ENCODE data around the gene PPP1R3G.

PPP1R3G gene

DNA sequence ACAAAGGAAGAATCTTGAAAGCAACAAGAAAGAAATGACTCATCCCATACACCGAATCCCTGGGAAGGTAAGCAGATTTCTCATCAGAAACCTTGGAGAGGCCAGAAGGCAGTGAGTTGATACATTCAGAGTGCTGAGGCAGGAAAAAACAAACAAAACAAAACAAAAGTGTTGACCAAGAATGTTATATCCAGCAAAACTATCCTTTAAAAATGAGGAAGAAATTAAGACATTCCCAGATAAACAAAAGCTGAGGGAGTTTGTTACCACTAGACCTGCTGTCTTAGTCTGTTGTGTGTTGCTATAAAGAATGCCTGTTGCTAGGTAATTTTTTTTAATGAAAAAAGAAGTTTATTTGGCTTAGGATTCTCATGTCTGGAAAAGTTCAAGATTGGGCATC is 33.7 kb upstream of the PPP1R3G start:
- Histone ChIP-seq H3K4me3 (replicated peaks; ENCODE audit: insufficient read depth, low read length) (no peak overlapping the region), H3K27me3 (ENCODE audit: insufficient read depth, poor library complexity, severe bottlenecking) (no peaks in the 10 kb centered on the region), H3K27ac (replicated peaks) (no peak overlapping the region)
- no peak for DNase-seq (ENCODE audit: low read depth in 1 of 2, low spot score in 1 of 2)
- no peak for TF ChIP-seq POLR2AphosphoS5 (IDR thresholded peaks at IDR 0.05; ENCODE audit: low read depth)
- no peak for TF ChIP-seq GABPA (IDR thresholded peaks at IDR 0.05; ENCODE audit: low read depth)
- TF ChIP-seq, protein P1, sequence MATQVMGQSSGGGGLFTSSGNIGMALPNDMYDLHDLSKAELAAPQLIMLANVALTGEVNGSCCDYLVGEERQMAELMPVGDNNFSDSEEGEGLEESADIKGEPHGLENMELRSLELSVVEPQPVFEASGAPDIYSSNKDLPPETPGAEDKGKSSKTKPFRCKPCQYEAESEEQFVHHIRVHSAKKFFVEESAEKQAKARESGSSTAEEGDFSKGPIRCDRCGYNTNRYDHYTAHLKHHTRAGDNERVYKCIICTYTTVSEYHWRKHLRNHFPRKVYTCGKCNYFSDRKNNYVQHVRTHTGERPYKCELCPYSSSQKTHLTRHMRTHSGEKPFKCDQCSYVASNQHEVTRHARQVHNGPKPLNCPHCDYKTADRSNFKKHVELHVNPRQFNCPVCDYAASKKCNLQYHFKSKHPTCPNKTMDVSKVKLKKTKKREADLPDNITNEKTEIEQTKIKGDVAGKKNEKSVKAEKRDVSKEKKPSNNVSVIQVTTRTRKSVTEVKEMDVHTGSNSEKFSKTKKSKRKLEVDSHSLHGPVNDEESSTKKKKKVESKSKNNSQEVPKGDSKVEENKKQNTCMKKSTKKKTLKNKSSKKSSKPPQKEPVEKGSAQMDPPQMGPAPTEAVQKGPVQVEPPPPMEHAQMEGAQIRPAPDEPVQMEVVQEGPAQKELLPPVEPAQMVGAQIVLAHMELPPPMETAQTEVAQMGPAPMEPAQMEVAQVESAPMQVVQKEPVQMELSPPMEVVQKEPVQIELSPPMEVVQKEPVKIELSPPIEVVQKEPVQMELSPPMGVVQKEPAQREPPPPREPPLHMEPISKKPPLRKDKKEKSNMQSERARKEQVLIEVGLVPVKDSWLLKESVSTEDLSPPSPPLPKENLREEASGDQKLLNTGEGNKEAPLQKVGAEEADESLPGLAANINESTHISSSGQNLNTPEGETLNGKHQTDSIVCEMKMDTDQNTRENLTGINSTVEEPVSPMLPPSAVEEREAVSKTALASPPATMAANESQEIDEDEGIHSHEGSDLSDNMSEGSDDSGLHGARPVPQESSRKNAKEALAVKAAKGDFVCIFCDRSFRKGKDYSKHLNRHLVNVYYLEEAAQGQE (IDR thresholded peaks at IDR 0.05; ENCODE audit: insufficient replicate concordance, low read depth) = no peak
- no peak for TF ChIP-seq SPI1 (IDR thresholded peaks at IDR 0.05; ENCODE audit: borderline replicate concordance, low read depth)
- TF ChIP-seq, protein P2, sequence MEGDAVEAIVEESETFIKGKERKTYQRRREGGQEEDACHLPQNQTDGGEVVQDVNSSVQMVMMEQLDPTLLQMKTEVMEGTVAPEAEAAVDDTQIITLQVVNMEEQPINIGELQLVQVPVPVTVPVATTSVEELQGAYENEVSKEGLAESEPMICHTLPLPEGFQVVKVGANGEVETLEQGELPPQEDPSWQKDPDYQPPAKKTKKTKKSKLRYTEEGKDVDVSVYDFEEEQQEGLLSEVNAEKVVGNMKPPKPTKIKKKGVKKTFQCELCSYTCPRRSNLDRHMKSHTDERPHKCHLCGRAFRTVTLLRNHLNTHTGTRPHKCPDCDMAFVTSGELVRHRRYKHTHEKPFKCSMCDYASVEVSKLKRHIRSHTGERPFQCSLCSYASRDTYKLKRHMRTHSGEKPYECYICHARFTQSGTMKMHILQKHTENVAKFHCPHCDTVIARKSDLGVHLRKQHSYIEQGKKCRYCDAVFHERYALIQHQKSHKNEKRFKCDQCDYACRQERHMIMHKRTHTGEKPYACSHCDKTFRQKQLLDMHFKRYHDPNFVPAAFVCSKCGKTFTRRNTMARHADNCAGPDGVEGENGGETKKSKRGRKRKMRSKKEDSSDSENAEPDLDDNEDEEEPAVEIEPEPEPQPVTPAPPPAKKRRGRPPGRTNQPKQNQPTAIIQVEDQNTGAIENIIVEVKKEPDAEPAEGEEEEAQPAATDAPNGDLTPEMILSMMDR (IDR thresholded peaks at IDR 0.05; ENCODE audit: insufficient read depth, low read length) = no peak

DNA sequence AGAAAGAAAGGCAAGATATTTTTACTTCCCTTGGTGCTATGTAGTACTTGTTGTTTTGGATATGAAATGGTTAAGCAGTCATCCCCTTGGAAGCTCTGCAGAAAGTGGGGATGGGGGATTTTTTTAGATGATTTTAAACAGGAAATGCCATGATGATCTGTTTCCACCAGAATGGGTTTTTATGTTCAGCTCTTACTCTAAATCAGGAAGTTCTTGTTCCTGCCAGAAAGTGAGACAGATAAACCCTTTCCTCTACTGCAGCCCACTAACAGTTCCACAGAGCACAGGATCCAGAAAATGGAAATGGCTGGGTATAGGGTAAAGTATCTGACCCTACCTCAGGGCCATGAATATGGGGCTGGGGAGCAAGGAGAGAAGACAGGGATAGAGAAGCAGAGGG is 32.1 kb upstream of the PPP1R3G start:
- H3K27me3 ChIP-seq (ENCODE audit: insufficient read depth, poor library complexity, severe bottlenecking) = no peaks in the 10 kb centered on the region
- TF ChIP-seq POLR2AphosphoS5 (IDR thresholded peaks at IDR 0.05; ENCODE audit: low read depth) = no peak
- no peak for TF ChIP-seq SPI1 (IDR thresholded peaks at IDR 0.05; ENCODE audit: borderline replicate concordance, low read depth)
- TF ChIP-seq, protein P2 (IDR thresholded peaks at IDR 0.05; ENCODE audit: insufficient read depth, low read length) = no peak
- TF ChIP-seq, protein P1 (IDR thresholded peaks at IDR 0.05; ENCODE audit: insufficient replicate concordance, low read depth) = no peak
- no peak for DNase-seq (ENCODE audit: low read depth in 1 of 2, low spot score in 1 of 2)
- no peak overlapping the region for H3K27ac ChIP-seq (replicated peaks)
- H3K4me3 ChIP-seq (replicated peaks; ENCODE audit: insufficient read depth, low read length) = no peak overlapping the region

DNA sequence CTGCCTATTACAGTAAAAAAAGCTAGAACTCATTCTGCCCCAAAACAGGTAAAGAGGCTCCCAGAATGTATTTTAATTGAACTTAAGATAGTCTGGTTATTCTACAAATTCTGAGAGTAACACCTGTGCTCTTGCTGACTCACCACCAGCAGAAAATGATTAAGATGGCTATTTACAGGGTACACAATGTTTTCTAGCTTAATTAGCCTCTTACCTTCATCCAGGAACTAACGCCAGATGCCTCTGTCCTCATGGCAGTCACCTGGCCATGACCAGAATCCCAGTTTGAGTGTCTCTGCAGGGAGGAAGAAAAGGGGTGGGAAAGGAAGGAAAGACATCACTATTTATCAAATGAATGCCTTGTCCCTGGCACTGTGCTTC is 31.3 kb upstream of the PPP1R3G start:
- no peak for DNase-seq (ENCODE audit: low read depth in 1 of 2, low spot score in 1 of 2)
- Histone ChIP-seq H3K27ac (replicated peaks) (no peak overlapping the region), H3K4me3 (replicated peaks; ENCODE audit: insufficient read depth, low read length) (no peak overlapping the region), H3K27me3 (ENCODE audit: insufficient read depth, poor library complexity, severe bottlenecking) (no peaks in the 10 kb centered on the region)
- TF ChIP-seq, protein P2 (IDR thresholded peaks at IDR 0.05; ENCODE audit: insufficient read depth, low read length) = no peak
- TF ChIP-seq, protein P1 (IDR thresholded peaks at IDR 0.05; ENCODE audit: insufficient replicate concordance, low read depth) = no peak
- TF ChIP-seq POLR2AphosphoS5 (IDR thresholded peaks at IDR 0.05; ENCODE audit: low read depth) (no peak), SPI1 (IDR thresholded peaks at IDR 0.05; ENCODE audit: borderline replicate concordance, low read depth) (no peak), GABPA (IDR thresholded peaks at IDR 0.05; ENCODE audit: low read depth) (no peak)

All from HL-60 (cell line).